Measurements from ENCODE around the gene HECTD3.

- no peak for TF ChIP-seq CTCF (conservative IDR thresholded peaks at IDR 0.05; ENCODE audit: low read length)
- no peak for TF ChIP-seq EZH2phosphoT487 (IDR thresholded peaks at IDR 0.05; ENCODE audit: borderline replicate concordance, low read depth, low read length)
These were observed 6.7 kb downstream of the HECTD3 start for GRCh38 chr1:45004281-45004920.

Measured in OCI-LY7 (cell line).